H1 (cell line): ENCODE data around the gene LMAN2. TPM values are rescaled to one million over a fixed set of nuclear protein-coding genes. Genes with fewer than 3 reads are reported as not detected.

Source experiments
- CTCF ChIA-PET: fragments of 300-600 bp; sonication (Branson Sonifier 250); formaldehyde crosslinking; loops from one replicate; lab custom pipeline; 2021; ENCODE audit not compliant: partially characterized antibody; lab: Charles Lee
- POLR2A ChIA-PET: fragments of 300-600 bp; sonication (Branson Sonifier 250); formaldehyde crosslinking; loops from one replicate; lab custom pipeline; 2021; ENCODE audit warnings: inconsistent platforms; ENCODE audit not compliant: partially characterized antibody; lab: Charles Lee
- DNase-seq, 2 experiments: peaks; one replicate each; pipeline versions ENCODE4 v3.0.0 to v3.0.0-alpha.2; 2010 to 2022; ENCODE audit warnings: low spot score in 2 of 2, low read depth in 1 of 2, mixed read lengths in 1 of 2
- FAIRE-seq: peaks from 2 replicates; lab custom pipeline; 2011; peaks lifted over from hg19 to GRCh38; lab: Jason Lieb, UNC
- H2AFZ ChIP-seq: 2 replicates; pipeline ENCODE4 v1.8.1; 2012; ENCODE audit warnings: low read length, inconsistent platforms
- H2AK5ac ChIP-seq: 2 replicates; pipeline ENCODE4 v1.6.1; 2013; ENCODE audit warnings: low read depth, low read length
- H2BK120ac ChIP-seq: replicated peaks from 2 replicates; pipeline ENCODE3; 2013; ENCODE audit warnings: low read depth, low read length, inconsistent platforms
- H2BK12ac ChIP-seq: 2 replicates; pipeline ENCODE4 v1.6.1; 2013; ENCODE audit warnings: low read depth, low read length
- H2BK15ac ChIP-seq: 2 replicates; pipeline ENCODE4 v1.6.1; 2013; ENCODE audit warnings: low read length
- H2BK20ac ChIP-seq: 2 replicates; pipeline ENCODE4 v1.6.1; 2013; ENCODE audit warnings: low read length
- H2BK5ac ChIP-seq: 2 replicates; pipeline ENCODE4 v1.6.1; 2013; ENCODE audit warnings: low read depth, low read length
- H3K14ac ChIP-seq: 2 replicates; pipeline ENCODE4 v1.6.1; 2013; ENCODE audit warnings: inconsistent platforms; ENCODE audit not compliant: insufficient read length
- H3K18ac ChIP-seq: 2 replicates; pipeline ENCODE4 v1.6.1; 2013; ENCODE audit warnings: low read length; ENCODE audit errors: extremely low read depth
- H3K23ac ChIP-seq: 2 replicates; pipeline ENCODE4 v1.6.1; 2013; ENCODE audit warnings: inconsistent platforms; ENCODE audit not compliant: insufficient read length
- H3K23me2 ChIP-seq: 2 replicates; pipeline ENCODE4 v1.6.1; 2013; ENCODE audit warnings: low read depth, low read length
- H3K27ac ChIP-seq: 2 replicates; pipeline ENCODE4 v1.6.1; 2011; ENCODE audit warnings: low read depth, low read length, inconsistent platforms
- H3K27me3 ChIP-seq, 4 experiments: replicated peaks in 1 of 4; 1 replicate in 1 of 4; 2 replicates in 3 of 4; pipeline versions ENCODE4 v1.6.1 to v1.8.1; 2011 to 2013; ENCODE audit warnings: low read length in 3 of 4, mild to moderate bottlenecking in 3 of 4, inconsistent platforms in 2 of 4, mixed read lengths in 2 of 4, moderate library complexity in 1 of 4; ENCODE audit not compliant: control insufficient read depth in 3 of 4, insufficient read depth in 3 of 4; ENCODE audit errors: extremely low read depth in 1 of 4
- H3K36me3 ChIP-seq, 4 experiments: 2 replicates each; pipeline versions ENCODE4 v1.6.1 to v1.8.1; 2011 to 2013; ENCODE audit warnings: mild to moderate bottlenecking in 4 of 4, low read length in 3 of 4, moderate library complexity in 2 of 4, control low read depth in 1 of 4, inconsistent platforms in 1 of 4; ENCODE audit not compliant: insufficient read depth in 4 of 4, control insufficient read depth in 2 of 4
- H3K4ac ChIP-seq: replicated peaks from 2 replicates; pipeline ENCODE3; 2013; ENCODE audit warnings: low read length, low read depth, mixed read lengths, inconsistent platforms; ENCODE audit not compliant: insufficient read length
- H3K4me1 ChIP-seq, 4 experiments: replicated peaks in 1 of 4; 1 replicate in 1 of 4; 2 replicates in 3 of 4; pipeline versions ENCODE4 v1.6.1 to v1.8.1; 2011 to 2013; ENCODE audit warnings: low read length in 3 of 4, inconsistent platforms in 2 of 4, mixed read lengths in 1 of 4; ENCODE audit not compliant: insufficient read depth in 4 of 4, control insufficient read depth in 3 of 4
- H3K4me2 ChIP-seq, 2 experiments: 2 replicates each; pipeline versions ENCODE4 v1.6.1 to v1.8.1; 2011 to 2013; ENCODE audit warnings: low read depth in 2 of 2, low read length in 2 of 2, control low read depth in 1 of 2, inconsistent platforms in 1 of 2, mild to moderate bottlenecking in 1 of 2; ENCODE audit not compliant: insufficient read depth in 1 of 2
- H3K4me3 ChIP-seq, 4 experiments: fragments of 200-600, 300-600 bp in 1 of 4; sonication (generic), shearing (Covaris generic), sonication (Bioruptor Twin) in 1 of 4; 2 replicates each; pipeline versions ENCODE4 v1.5.1 to v1.8.1; 2011 to 2016; ENCODE audit warnings: low read length in 4 of 4, low read depth in 3 of 4, control low read depth in 2 of 4, inconsistent platforms in 2 of 4, mild to moderate bottlenecking in 2 of 4, mixed read lengths in 1 of 4, moderate library complexity in 1 of 4; ENCODE audit not compliant: insufficient read depth in 2 of 4; ENCODE audit errors: extremely low read depth in 1 of 4
- H3K56ac ChIP-seq: replicated peaks from 2 replicates; pipeline ENCODE3; 2013; ENCODE audit warnings: low read depth, mild to moderate bottlenecking, mixed read lengths, low read length, inconsistent platforms; ENCODE audit not compliant: insufficient read length
- H3K79me1 ChIP-seq: 2 replicates; pipeline ENCODE4 v1.6.1; 2013; ENCODE audit warnings: low read depth, low read length, control low read depth
- H3K79me2 ChIP-seq, 2 experiments: 2 replicates each; pipeline versions ENCODE4 v1.6.1 to v1.8.1; 2012 to 2013; ENCODE audit warnings: low read length in 2 of 2, mild to moderate bottlenecking in 2 of 2, inconsistent platforms in 1 of 2; ENCODE audit not compliant: insufficient read depth in 2 of 2, control insufficient read depth in 1 of 2
- H3K9ac ChIP-seq, 4 experiments: replicated peaks in 1 of 4; 1 replicate in 1 of 4; 2 replicates in 3 of 4; pipeline versions ENCODE4 v1.6.1 to v1.8.1; 2011 to 2013; ENCODE audit warnings: low read depth in 3 of 4, low read length in 3 of 4, control low read depth in 2 of 4, mild to moderate bottlenecking in 2 of 4, moderate library complexity in 2 of 4, inconsistent platforms in 1 of 4; ENCODE audit errors: extremely low read depth in 1 of 4
- H3K9me3 ChIP-seq, 2 experiments: 2 replicates each; pipeline versions ENCODE4 v1.6.1 to v1.8.1; 2012 to 2013; ENCODE audit warnings: mild to moderate bottlenecking in 2 of 2, moderate library complexity in 2 of 2, control low read depth in 1 of 2, inconsistent platforms in 1 of 2, low read depth in 1 of 2, low read length in 1 of 2, mixed read lengths in 1 of 2; ENCODE audit not compliant: insufficient read depth in 2 of 2
- H4K20me1 ChIP-seq, 2 experiments: replicated peaks in 1 of 2; 2 replicates each; pipeline versions ENCODE3 to v1.8.1; 2011 to 2013; ENCODE audit warnings: inconsistent platforms in 2 of 2, low read length in 2 of 2, mild to moderate bottlenecking in 1 of 2; ENCODE audit not compliant: insufficient read depth in 2 of 2, control insufficient read depth in 1 of 2
- H4K5ac ChIP-seq: 2 replicates; pipeline ENCODE4 v1.6.1; 2013; ENCODE audit warnings: low read length, low read depth, mixed read lengths, inconsistent platforms; ENCODE audit not compliant: insufficient read length
- H4K8ac ChIP-seq: 2 replicates; pipeline ENCODE4 v1.8.0; 2013; ENCODE audit warnings: mild to moderate bottlenecking, moderate library complexity, low read length, inconsistent platforms; ENCODE audit not compliant: insufficient read depth; ENCODE audit errors: extremely low read depth
- H4K91ac ChIP-seq: replicated peaks from 2 replicates; pipeline ENCODE3; 2013; ENCODE audit warnings: low read length, mixed read lengths, inconsistent platforms; ENCODE audit not compliant: insufficient read length
- CREB1 ChIP-seq: IDR thresholded peaks from 2 replicates; pipeline ENCODE4 v1.6.1; 2012; ENCODE audit warnings: inconsistent platforms
- GABPA ChIP-seq: IDR thresholded peaks from 2 replicates; pipeline ENCODE4 v1.6.1; 2011; ENCODE audit warnings: mild to moderate bottlenecking, low read length, moderate library complexity, borderline replicate concordance; ENCODE audit not compliant: insufficient read depth
- KDM4A ChIP-seq: IDR thresholded peaks from one replicate; pipeline ENCODE4 v1.7.1; 2012; ENCODE audit warnings: low read depth, mild to moderate bottlenecking, moderate library complexity, low read length, inconsistent platforms; ENCODE audit not compliant: severe bottlenecking
- NANOG ChIP-seq: IDR thresholded peaks from 2 replicates; pipeline ENCODE4 v1.6.1; 2011; ENCODE audit warnings: low read length, low read depth, mild to moderate bottlenecking, inconsistent platforms; ENCODE audit not compliant: insufficient read depth, poor library complexity, severe bottlenecking
- WGBS, 2 experiments: shearing (Covaris generic) in 1 of 2; methylation state at CpG; one replicate each; pipeline versions ENCODE4 v1.1.6 to v1.1.7; 2013 to 2015; ENCODE audit warnings: low lambda C conversion rate in 2 of 2, mixed read lengths in 2 of 2, inconsistent platforms in 1 of 2, low coverage in 1 of 2, missing lambda C conversion rate in 1 of 2; ENCODE audit not compliant: insufficient replicate concordance in 2 of 2, insufficient coverage in 1 of 2, insufficient read length in 1 of 2; ENCODE audit errors: extremely low coverage in 1 of 2, missing lambda C conversion rate in 1 of 2; 5-methylcytosine and 5-hydroxymethylcytosine counted together
- polyA plus RNA-seq, 7 experiments: library from polyadenylated mRNA; depleted of rRNA in 3 of 7; stranded (reverse) in 5 of 7; unstranded in 2 of 7; fragments of >200 nt in 5 of 7; fragments of 200-250 nt in 2 of 7; gene quantifications; 1 replicate in 5 of 7; 2 replicates in 1 of 7; 4 replicates in 1 of 7; pipeline versions ENCODE4 v1.2.1 to v1.2.3, GENCODE V29; 2011 to 2013; ENCODE audit warnings: missing spikeins in 2 of 7, mixed read lengths in 2 of 7
- total RNA-seq: library from RNA; stranded (reverse); fragmentation: NEBNext Ultra II Directional; extraction: Animal tissue kit (Norgen Biotek cat#: 25700); gene quantifications from 2 replicates; pipeline ENCODE4 v1.2.1, GENCODE V29; 2021
- TF ChIP-seq, protein P1 (sequence below): IDR thresholded peaks from 2 replicates; pipeline ENCODE4 v1.6.1; 2012; ENCODE audit warnings: inconsistent platforms

The LMAN2 gene
- total and polyA plus RNA-seq, 2 of the 8 experiments (the other 6 are each of a cell fraction or from before 2014, with no cell fraction given): 116 to 225 TPM

DNA sequence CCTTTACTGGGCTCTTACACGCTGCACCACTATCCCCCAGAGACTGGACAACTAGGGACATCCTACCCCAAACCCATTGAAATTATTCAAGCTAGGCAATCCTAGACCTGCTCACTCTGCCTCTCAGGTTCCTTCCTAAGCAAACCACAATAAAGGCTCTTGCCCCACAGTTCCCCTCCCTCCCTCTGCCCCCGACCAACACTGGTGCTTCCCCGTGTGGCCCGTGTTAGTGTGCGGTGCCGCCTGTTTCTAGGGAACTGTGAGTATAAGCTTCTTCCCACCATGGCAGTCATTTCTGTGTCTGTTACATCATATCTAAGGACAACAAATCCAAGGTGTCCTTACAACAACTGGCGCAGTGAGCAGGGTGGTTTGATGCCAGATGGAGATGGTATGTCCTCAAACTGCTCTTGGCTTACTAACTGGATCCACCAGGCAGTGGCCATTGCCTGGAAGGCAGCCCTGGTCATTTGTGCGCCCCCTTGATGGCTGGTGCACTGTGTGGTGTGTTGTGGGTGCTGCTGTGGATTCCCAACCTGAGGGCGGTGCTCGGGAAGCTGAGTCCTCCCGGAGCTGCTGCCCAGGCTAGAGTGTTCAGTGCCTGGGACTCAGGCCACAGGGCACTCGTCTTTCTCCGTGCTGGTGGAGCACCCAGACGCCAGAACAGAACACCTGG is 31.4 kb downstream of the LMAN2 start:
- FAIRE-seq (no peak), DNase-seq (no peak)
- POLR2A ChIA-PET: interaction anchor here (0.7 to 1.2 kb wide), 4 partner anchors 13 to 134 kb away, joined by 3 read pairs; no protein-coding TSS in a partner anchor
- Histone ChIP-seq H3K56ac (no peak overlapping the region), H3K23me2 (no peaks in the 10 kb centered on the region), H4K8ac (no peak overlapping the region), H2BK120ac (no peak overlapping the region), H3K18ac (no peak overlapping the region), H2AK5ac (no peak overlapping the region), H2AFZ (no peak overlapping the region), H3K4me1 (no peaks in the 10 kb centered on the region; a peak in 1 of 7 replicates), H3K14ac (no peak overlapping the region), H3K36me3 (no peaks in the 10 kb centered on the region), H3K4me2 (no peak overlapping the region), H3K4ac (no peak overlapping the region), H3K9ac (no peak overlapping the region), H3K9me3 (no peaks in the 10 kb centered on the region), H3K27me3 (no peaks in the 10 kb centered on the region), H2BK15ac (no peak overlapping the region), H3K27ac (no peak overlapping the region), H3K79me1 (no peaks in the 10 kb centered on the region), H4K5ac (no peak overlapping the region), H2BK12ac (no peak overlapping the region), H4K20me1 (no peaks in the 10 kb centered on the region)
- CTCF ChIA-PET: interaction anchor here (0.7 to 16.6 kb wide), 10 partner anchors 12 to 134 kb away, joined by 3 to 251 read pairs (median 26); partner anchors contain the start of gene LMAN2
- 96% methylated on average over 14 of the region's 14 CpGs; no CpG with 5 or more reads in 1 of the 2 experiments for whole genome bisulfite sequencing, 2 experiments
- TF ChIP-seq NANOG (no peak), CREB1 (no peak), KDM4A (no peak), GABPA (no peak)
- TF ChIP-seq, protein P1, sequence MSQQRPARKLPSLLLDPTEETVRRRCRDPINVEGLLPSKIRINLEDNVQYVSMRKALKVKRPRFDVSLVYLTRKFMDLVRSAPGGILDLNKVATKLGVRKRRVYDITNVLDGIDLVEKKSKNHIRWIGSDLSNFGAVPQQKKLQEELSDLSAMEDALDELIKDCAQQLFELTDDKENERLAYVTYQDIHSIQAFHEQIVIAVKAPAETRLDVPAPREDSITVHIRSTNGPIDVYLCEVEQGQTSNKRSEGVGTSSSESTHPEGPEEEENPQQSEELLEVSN: no peak
- TF ChIP-seq, all 59 proteins: peak for 0
- Histone ChIP-seq H2BK5ac (no peak overlapping the region), H3K79me2 (no peaks in the 10 kb centered on the region), H4K91ac (no peak overlapping the region), H2BK20ac (no peak overlapping the region), H3K4me3 (no peak overlapping the region), H3K23ac (no peak overlapping the region)
